ENCODE results near the gene ZBTB17. TPM values are rescaled to one million over a fixed set of nuclear protein-coding genes. Genes with fewer than 3 reads are reported as not detected.

ZBTB17 gene
- polyA plus RNA-seq, 1 experiment: 21.4 TPM

DNA sequence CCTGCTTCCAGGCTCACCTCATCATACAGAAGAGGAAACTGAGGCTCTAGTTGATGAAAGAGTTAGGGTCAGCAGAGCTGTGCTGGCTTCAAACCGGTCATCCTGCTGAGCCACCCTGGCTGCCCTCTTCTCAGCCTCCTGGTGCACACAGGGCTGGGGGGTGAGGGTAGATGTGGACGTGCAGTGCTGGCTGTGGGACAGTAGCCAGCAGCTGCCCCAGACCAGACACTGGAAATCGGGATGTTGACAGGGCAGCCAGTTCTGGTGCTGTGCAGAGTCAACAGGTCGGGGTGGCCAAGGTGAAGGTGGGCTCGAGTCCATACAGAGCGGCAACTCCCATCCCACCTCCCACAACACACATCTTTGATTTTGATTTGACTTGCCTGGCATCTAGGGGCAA lies 44.4 kb upstream of the ZBTB17 start:
- no peak for TF ChIP-seq CTCF (IDR thresholded peaks at IDR 0.05; ENCODE audit: low read depth, low read length)
- no peak for DNase-seq (ENCODE audit: low read depth, low spot score)
- Histone ChIP-seq H3K9me3 (ENCODE audit: control insufficient read depth, insufficient read depth, low read length) (peaks cover 5% of the 10 kb centered on the region; the same call in 1 of the 2 replicates), H3K27ac (ENCODE audit: low read depth, low read length) (no peak overlapping the region), H3K4me3 (ENCODE audit: low read depth, low read length) (no peak overlapping the region), H3K27me3 (ENCODE audit: control insufficient read depth, insufficient read depth, low read length) (peaks cover 3% of the 10 kb centered on the region)
- ChIA-PET POLR2A (no interaction called here), CTCF (interaction anchor here (1.3 to 1.5 kb wide), 4 partner anchors 11 to 229 kb away, joined by 3 to 6 read pairs (median 4); no protein-coding TSS in a partner anchor)

DNA sequence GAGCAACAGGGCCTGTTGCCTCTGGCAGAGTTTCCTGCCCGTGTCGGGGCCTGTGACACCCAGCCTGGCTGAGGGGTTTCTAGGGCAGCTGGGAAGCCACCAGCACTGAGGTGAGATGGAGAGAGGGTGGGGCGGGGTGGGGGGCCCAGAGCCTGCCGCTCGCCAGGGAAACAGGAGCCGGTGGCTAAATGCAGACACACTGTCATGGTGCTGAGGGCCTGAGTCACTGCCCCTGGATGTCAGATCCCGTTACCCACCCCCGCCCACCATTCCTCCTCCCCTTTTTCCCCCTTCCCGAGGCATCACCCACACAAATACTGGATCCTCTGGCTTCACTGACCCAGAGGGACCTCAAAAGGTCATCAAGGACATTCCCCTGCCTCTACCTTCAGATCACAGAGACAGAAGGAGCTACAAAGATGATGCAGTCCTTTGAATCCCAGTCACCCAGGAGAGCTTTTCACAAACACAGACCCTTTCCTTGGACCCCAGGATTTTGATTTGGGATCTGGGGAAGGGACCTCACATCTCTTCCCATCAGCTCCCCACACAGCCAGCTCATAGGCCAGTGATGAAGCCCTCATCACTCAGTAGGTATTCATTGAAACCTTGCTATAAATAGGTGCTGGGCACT lies 43.9 kb upstream of the ZBTB17 start:
- Histone ChIP-seq H3K27ac (ENCODE audit: low read depth, low read length) (no peak overlapping the region), H3K27me3 (ENCODE audit: control insufficient read depth, insufficient read depth, low read length) (no peaks in the 10 kb centered on the region), H3K9me3 (ENCODE audit: control insufficient read depth, insufficient read depth, low read length) (peaks cover 6% of the 10 kb centered on the region; the same call in 1 of the 2 replicates), H3K4me3 (ENCODE audit: low read depth, low read length) (no peak overlapping the region)
- no peak for TF ChIP-seq CTCF (IDR thresholded peaks at IDR 0.05; ENCODE audit: low read depth, low read length)
- ChIA-PET CTCF (interaction anchor here (1.3 to 1.5 kb wide), 4 partner anchors 10 to 228 kb away, joined by 3 to 6 read pairs (median 4); no protein-coding TSS in a partner anchor), POLR2A (no interaction called here)
- DNase-seq (ENCODE audit: low read depth, low spot score): no peak

GRCh38 chr1:16018749-16019643 lies 43.1 kb upstream of the ZBTB17 start:
- peaks cover 6% of the 10 kb centered on the region; the same call in 1 of the 2 replicates for H3K9me3 ChIP-seq (ENCODE audit: control insufficient read depth, insufficient read depth, low read length)
- peak overlapping the region; percentile 82 for H3K27ac ChIP-seq (ENCODE audit: low read depth, low read length)
- TF ChIP-seq CTCF (IDR thresholded peaks at IDR 0.05; ENCODE audit: low read depth, low read length): no peak
- H3K27me3 ChIP-seq (ENCODE audit: control insufficient read depth, insufficient read depth, low read length): no peaks in the 10 kb centered on the region
- no peak overlapping the region for H3K4me3 ChIP-seq (ENCODE audit: low read depth, low read length)
- no peak for DNase-seq (ENCODE audit: low read depth, low spot score)
- ChIA-PET POLR2A (no interaction called here), CTCF (interaction anchor here (1.3 to 1.5 kb wide), 3 partner anchors 10 to 227 kb away, joined by 3 to 6 read pairs (median 3); no protein-coding TSS in a partner anchor)

- no peak overlapping the region for H3K4me3 ChIP-seq (ENCODE audit: low read depth, low read length)
- TF ChIP-seq CTCF (IDR thresholded peaks at IDR 0.05; ENCODE audit: low read depth, low read length): no peak
- DNase-seq (ENCODE audit: low read depth, low spot score): no peak
- ChIA-PET POLR2A (interaction anchor here (1.0 kb wide), 1 partner anchor 219 kb away, joined by 4 read pairs; no protein-coding TSS in a partner anchor), CTCF (interaction anchor here (0.9 to 1.3 kb wide), 4 partner anchors 11 to 64 kb away, joined by 3 to 10 read pairs (median 4); no protein-coding TSS in a partner anchor)
- H3K9me3 ChIP-seq (ENCODE audit: control insufficient read depth, insufficient read depth, low read length): peaks cover 6% of the 10 kb centered on the region; the same call in 1 of the 2 replicates
- no peaks in the 10 kb centered on the region for H3K27me3 ChIP-seq (ENCODE audit: control insufficient read depth, insufficient read depth, low read length)
- peak overlapping the region; percentile 82 for H3K27ac ChIP-seq (ENCODE audit: low read depth, low read length)
These were observed 42.4 kb upstream of the ZBTB17 start for GRCh38 chr1:16018308-16018707.
